Loucy (cell line): ENCODE measurements around the gene ELN.

Experiments
- EZH2phosphoT487 ChIP-seq: fragments of 200-600 bp; IDR thresholded peaks from 2 replicates; pipeline ENCODE4 v1.6.1; 2018; ENCODE audit warnings: antibody characterized with exemption, mild to moderate bottlenecking, moderate library complexity, borderline replicate concordance
- TF ChIP-seq, protein P1 (sequence below): fragments of 200-600 bp; sonication (generic); conservative IDR thresholded peaks from 2 replicates; pipeline ENCODE4 v1.5.1; 2014; ENCODE audit warnings: mild to moderate bottlenecking, antibody characterized with exemption, low read length

GRCh38 chr7:73984481-73985205 lies 43.3 kb upstream of the ELN start:
- TF ChIP-seq, protein P1, sequence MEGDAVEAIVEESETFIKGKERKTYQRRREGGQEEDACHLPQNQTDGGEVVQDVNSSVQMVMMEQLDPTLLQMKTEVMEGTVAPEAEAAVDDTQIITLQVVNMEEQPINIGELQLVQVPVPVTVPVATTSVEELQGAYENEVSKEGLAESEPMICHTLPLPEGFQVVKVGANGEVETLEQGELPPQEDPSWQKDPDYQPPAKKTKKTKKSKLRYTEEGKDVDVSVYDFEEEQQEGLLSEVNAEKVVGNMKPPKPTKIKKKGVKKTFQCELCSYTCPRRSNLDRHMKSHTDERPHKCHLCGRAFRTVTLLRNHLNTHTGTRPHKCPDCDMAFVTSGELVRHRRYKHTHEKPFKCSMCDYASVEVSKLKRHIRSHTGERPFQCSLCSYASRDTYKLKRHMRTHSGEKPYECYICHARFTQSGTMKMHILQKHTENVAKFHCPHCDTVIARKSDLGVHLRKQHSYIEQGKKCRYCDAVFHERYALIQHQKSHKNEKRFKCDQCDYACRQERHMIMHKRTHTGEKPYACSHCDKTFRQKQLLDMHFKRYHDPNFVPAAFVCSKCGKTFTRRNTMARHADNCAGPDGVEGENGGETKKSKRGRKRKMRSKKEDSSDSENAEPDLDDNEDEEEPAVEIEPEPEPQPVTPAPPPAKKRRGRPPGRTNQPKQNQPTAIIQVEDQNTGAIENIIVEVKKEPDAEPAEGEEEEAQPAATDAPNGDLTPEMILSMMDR: no peak
- no peak for TF ChIP-seq EZH2phosphoT487
